NAMALWA (cell line): ENCODE data around the gene TNFSF13B.

ENCODE experiments used
- DNase-seq: peaks from one replicate; pipeline ENCODE4 v3.0.0-alpha.2; 2015; ENCODE audit warnings: low spot score

TNFSF13B gene

DNA sequence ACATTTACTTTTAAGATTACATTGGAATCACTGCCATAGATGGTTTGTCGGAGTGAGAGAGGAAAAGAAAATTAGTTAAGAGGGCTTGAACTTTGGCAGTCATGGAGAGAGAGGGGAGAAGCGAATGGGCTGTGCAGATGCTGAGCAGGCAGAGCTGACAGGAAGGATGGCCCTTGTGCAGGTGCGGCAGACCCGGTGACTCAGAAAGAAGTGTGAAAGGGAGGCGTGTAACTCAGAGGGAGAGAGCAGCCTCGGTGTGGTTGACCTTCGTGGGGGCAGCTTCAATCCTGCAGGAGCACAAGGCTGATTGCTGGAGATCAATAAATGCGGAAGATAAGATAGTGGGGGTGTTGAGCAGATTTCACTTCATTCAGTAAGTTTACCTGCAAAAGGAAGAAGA is 76.9 kb downstream of the TNFSF13B start:
- DNase-seq, result no peak

DNA sequence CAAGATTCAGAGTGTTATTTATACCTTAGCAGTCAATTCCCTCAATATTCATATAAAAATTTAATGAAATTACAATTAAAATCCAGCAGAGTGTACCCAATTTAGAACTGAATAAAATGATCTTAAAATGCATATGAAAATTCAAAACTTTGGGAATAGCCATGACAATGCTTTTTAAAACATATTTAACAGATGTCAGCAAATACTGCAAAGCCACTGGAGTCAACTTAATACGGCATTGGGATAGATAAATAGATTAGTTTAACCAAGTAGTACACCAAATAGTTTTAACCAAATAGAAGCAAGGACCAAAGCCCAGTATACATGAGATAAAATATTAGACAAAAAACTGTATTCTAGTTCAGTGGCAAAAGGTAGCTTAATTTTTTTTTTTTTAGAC is 79.8 kb downstream of the TNFSF13B start:
- DNase-seq, result no peak

DNA sequence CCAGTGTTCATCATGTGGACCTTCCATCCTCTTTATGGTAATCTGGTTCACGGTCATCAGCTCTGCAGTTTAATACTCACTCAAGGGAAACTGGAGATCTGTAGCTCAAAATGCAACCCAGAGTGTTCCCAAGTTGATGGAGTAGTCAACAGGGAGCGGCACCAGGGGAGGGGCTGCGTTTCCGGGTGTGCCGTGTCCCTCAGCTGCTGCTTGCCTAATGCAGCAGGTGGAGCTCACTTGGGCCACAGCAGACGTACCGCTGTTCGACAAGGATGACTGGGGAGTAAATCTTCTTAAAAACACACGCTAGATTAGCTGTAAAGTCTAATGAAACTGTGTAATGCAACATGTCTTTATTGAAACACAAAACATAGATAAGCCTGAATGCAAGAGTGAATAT is 81.1 kb downstream of the TNFSF13B start:
- DNase-seq, result no peak

DNA sequence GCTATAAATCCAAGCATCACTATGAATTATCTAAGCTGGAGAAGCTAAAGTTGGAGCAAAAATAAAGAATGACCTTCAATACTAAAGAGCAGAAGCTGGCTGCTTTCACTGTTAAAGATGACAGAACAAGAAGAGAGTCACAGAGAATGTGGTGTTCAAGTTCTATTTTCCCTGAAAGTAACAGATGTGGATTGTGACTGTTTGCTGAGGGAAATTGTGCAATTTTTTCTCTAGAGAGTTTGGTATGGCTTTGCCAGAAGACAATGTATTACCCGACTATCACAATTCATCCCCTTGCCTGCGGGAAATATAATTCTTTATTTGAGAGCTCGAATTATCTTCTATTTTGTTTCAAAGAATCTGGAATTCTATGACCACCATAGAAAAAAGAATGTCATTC is 83.1 kb downstream of the TNFSF13B start:
- no peak for DNase-seq

DNA sequence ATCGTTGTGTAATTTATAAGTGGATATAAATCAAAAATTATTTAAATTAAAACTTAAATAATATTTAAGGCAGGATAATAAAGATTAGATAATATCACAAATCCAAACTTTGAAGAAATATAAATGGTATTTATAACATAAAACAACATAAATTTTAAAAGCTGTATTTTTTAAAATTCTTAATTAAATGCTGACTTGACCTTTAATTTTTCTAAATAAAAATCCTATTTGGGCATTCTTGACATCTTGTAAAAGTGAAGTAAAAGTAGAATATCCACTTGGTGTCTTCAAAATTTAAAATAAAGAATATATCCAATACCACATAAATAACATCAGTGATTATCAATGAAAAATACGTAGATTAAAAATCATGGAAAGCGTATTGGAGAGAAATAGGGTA is 87.7 kb downstream of the TNFSF13B start:
- no peak for DNase-seq
